ENCODE results near the gene PIEZO2. TPM values are rescaled to one million over a fixed set of nuclear protein-coding genes. Genes with fewer than 3 reads are reported as not detected.

PIEZO2 gene
- total RNA-seq, 3 donors from 2014 or later (not counting 1 experiment from before 2014, with no cell fraction given): not detected

DNA sequence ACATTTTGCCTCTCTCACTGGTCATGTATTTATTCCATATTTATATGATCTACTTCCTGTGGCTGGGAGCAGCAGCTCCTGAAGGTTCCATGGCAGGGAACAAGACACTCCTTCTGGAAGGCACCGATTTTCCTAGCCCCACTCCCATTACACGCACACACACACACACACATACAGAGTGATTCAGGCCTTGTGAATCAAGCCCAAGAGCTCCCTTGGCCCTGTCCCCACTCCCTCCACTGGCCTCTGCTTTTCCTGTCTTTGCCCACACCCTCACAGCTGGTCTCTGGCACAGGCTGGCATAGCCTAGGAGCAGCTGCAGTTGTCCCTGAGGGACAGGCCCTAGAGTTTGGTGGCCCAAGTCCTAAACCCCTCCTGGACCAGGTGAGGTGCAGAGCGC, 421.9 kb downstream of the PIEZO2 start:
- Mint-ChIP-seq H3K4me1 (no peaks in the 10 kb centered on the region), H3K9me3 (no peaks in the 10 kb centered on the region), H3K27ac (no peak overlapping the region), H3K36me3 (no peaks in the 10 kb centered on the region), H3K27me3 (ENCODE audit: low read depth in 2 of 2) (peaks cover 7 to 8% of the 10 kb centered on the region in 2 donors), H3K4me3 (no peak overlapping the region)
- H3K4me3 ChIP-seq (ENCODE audit: low read length): no peak overlapping the region
- no peaks in the 10 kb centered on the region for H3K9me3 ChIP-seq (ENCODE audit: control insufficient read depth, insufficient read depth, low read length)
- ATAC-seq: no peak
- TF ChIP-seq, protein P1, sequence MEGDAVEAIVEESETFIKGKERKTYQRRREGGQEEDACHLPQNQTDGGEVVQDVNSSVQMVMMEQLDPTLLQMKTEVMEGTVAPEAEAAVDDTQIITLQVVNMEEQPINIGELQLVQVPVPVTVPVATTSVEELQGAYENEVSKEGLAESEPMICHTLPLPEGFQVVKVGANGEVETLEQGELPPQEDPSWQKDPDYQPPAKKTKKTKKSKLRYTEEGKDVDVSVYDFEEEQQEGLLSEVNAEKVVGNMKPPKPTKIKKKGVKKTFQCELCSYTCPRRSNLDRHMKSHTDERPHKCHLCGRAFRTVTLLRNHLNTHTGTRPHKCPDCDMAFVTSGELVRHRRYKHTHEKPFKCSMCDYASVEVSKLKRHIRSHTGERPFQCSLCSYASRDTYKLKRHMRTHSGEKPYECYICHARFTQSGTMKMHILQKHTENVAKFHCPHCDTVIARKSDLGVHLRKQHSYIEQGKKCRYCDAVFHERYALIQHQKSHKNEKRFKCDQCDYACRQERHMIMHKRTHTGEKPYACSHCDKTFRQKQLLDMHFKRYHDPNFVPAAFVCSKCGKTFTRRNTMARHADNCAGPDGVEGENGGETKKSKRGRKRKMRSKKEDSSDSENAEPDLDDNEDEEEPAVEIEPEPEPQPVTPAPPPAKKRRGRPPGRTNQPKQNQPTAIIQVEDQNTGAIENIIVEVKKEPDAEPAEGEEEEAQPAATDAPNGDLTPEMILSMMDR (IDR thresholded peaks at IDR 0.05): no peak
- H3K4me1 ChIP-seq (ENCODE audit: control insufficient read depth, insufficient read depth, low read length): no peaks in the 10 kb centered on the region
- H3K27ac ChIP-seq (ENCODE audit: low read length): no peak overlapping the region
- no peak for DNase-seq
- H3K36me3 ChIP-seq (ENCODE audit: control insufficient read depth, insufficient read depth, low read length): no peaks in the 10 kb centered on the region
- WGBS (ENCODE audit: insufficient coverage): 91% methylated on average over 2 of the region's 3 CpGs
- no peaks in the 10 kb centered on the region for H3K27me3 ChIP-seq (ENCODE audit: control insufficient read depth, insufficient read depth, low read length)
- intact Hi-C loops (cut with micrococcal nuclease): no loop called here

DNA sequence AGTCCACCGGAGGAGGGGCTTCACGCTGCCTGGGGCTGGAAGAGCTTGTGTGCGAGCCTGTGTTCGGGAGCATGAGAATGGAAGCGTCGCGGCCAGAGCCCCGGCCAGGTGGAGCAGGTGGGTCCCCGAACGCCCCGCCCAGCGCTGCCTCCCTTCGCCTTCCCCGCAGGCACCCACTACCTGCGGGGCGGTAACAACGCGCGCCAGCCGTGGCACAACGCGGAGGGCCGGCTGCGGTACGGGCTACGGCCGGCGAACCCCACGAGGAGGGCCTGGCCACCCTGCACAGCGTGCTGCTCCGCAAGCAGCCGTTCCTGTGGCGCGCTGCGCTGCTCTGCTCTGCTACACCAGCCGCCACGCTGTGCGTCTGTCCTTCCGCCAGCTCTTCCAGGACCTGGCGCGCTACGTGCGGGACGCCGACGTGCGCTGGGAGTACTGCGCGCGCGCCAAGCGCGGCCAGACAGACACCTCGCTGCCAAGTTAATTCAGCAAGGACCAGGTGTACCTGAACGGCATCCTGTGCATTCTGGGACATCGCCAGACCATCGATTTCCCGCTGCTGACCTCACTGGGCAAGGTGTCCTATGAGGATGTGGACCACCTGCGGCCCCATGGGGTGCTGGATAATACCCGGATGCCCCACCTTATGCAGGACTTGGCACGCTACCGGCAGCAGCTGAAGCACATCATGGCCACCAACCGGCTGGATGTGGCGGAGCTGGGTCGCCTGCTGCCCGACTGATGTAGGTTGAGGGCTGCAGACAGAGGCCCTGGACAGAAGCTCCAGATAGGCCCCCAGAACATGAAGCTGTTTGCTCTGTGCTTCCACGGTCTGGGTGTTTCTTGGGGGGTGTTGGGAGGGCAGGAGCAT, 422.9 kb downstream of the PIEZO2 start:
- Histone ChIP-seq H3K9me3 (ENCODE audit: control insufficient read depth, insufficient read depth, low read length) (no peaks in the 10 kb centered on the region), H3K4me3 (ENCODE audit: low read length) (no peak overlapping the region), H3K27me3 (ENCODE audit: control insufficient read depth, insufficient read depth, low read length) (no peaks in the 10 kb centered on the region), H3K4me1 (ENCODE audit: control insufficient read depth, insufficient read depth, low read length) (no peaks in the 10 kb centered on the region), H3K27ac (ENCODE audit: low read length) (no peak overlapping the region), H3K36me3 (ENCODE audit: control insufficient read depth, insufficient read depth, low read length) (no peaks in the 10 kb centered on the region)
- intact Hi-C loops (cut with micrococcal nuclease): no loop called here
- Mint-ChIP-seq H3K27me3 (ENCODE audit: low read depth in 2 of 2) (peaks cover 2 to 8% of the 10 kb centered on the region in 2 donors), H3K4me1 (no peaks in the 10 kb centered on the region), H3K4me3 (no peak overlapping the region), H3K9me3 (no peaks in the 10 kb centered on the region), H3K36me3 (no peaks in the 10 kb centered on the region), H3K27ac (no peak overlapping the region)
- WGBS (ENCODE audit: insufficient coverage): 27% methylated on average over 67 of the region's 67 CpGs
- DNase-seq: no peak
- TF ChIP-seq, protein P1 (IDR thresholded peaks at IDR 0.05): no peak
- ATAC-seq: no peak

- TF ChIP-seq, protein P1 (IDR thresholded peaks at IDR 0.05): no peak
- no peak for DNase-seq
- Histone ChIP-seq H3K36me3 (ENCODE audit: control insufficient read depth, insufficient read depth, low read length) (no peaks in the 10 kb centered on the region), H3K27ac (ENCODE audit: low read length) (no peak overlapping the region), H3K4me1 (ENCODE audit: control insufficient read depth, insufficient read depth, low read length) (no peaks in the 10 kb centered on the region), H3K4me3 (ENCODE audit: low read length) (no peak overlapping the region), H3K27me3 (ENCODE audit: control insufficient read depth, insufficient read depth, low read length) (no peaks in the 10 kb centered on the region), H3K9me3 (ENCODE audit: control insufficient read depth, insufficient read depth, low read length) (no peaks in the 10 kb centered on the region)
- H3K4me1 Mint-ChIP-seq: no peaks in the 10 kb centered on the region
- 88% methylated on average over 18 of the region's 18 CpGs for WGBS (ENCODE audit: insufficient coverage)
- intact Hi-C loops (cut with micrococcal nuclease): no loop called here
- H3K4me3 Mint-ChIP-seq: no peak overlapping the region
- ATAC-seq: no peak
- H3K9me3 Mint-ChIP-seq: no peaks in the 10 kb centered on the region
- no peak overlapping the region for H3K27ac Mint-ChIP-seq
- H3K27me3 Mint-ChIP-seq (ENCODE audit: low read depth in 2 of 2): peaks cover 0 to 8% of the 10 kb centered on the region in 2 donors
- no peaks in the 10 kb centered on the region for H3K36me3 Mint-ChIP-seq
Measured at GRCh38 chr18:10724666-10725065, 424.7 kb downstream of the PIEZO2 start.
